ENCODE results near the gene S100A3. TPM values are rescaled to one million over a fixed set of nuclear protein-coding genes. Genes with fewer than 3 reads are reported as not detected.

S100A3 gene
- total and polyA plus RNA-seq, 2 of the 13 experiments (the other 11 are each of a cell fraction or from before 2014, with no cell fraction given) = 2.5 to 4.5 TPM

GRCh38 chr1:153520818-153521476 is 28.1 kb downstream of the S100A3 start:
- 74% methylated on average over 3 of the region's 4 CpGs for WGBS (ENCODE audit: low lambda C conversion rate)
- ATAC-seq = no peak; the same call in 2 of the 3 replicates

More at GRCh38 chr1:153520818-153521476, 28.1 kb downstream of the S100A3 start:
- TF ChIP-seq NR2F6 (IDR thresholded peaks at IDR 0.05) (no peak), NR2F6 (CRISPR knock-in tag; IDR thresholded peaks at IDR 0.05) (no peak), IKZF4 (CRISPR knock-in tag; IDR thresholded peaks at IDR 0.05; ENCODE audit: borderline replicate concordance, low read depth, not compliant biosample characterization) (no peak), ZNF660 (CRISPR knock-in tag; IDR thresholded peaks at IDR 0.05; ENCODE audit: borderline replicate concordance, low read depth) (no peak), ZNF766 (CRISPR knock-in tag; IDR thresholded peaks at IDR 0.05; ENCODE audit: borderline replicate concordance) (no peak), ZBED4 (CRISPR knock-in tag; IDR thresholded peaks at IDR 0.05; ENCODE audit: borderline replicate concordance) (no peak), SP2 (CRISPR knock-in tag; IDR thresholded peaks at IDR 0.05) (no peak), ARNT (IDR thresholded peaks at IDR 0.05) (no peak), CREB3 (CRISPR knock-in tag; IDR thresholded peaks at IDR 0.05) (no peak), ZNF891 (CRISPR knock-in tag; IDR thresholded peaks at IDR 0.05) (no peak), ZNF549 (CRISPR knock-in tag; IDR thresholded peaks at IDR 0.05) (no peak), PRDM15 (CRISPR knock-in tag; IDR thresholded peaks at IDR 0.05) (no peak)
- BruUV-seq (replicated peaks) = no TSS peak
- intact Hi-C loops (cut with micrococcal nuclease; ENCODE audit: unreplicated experiment) (no loop called here), in situ Hi-C loops (cut with HindIII; ENCODE audit: extremely low pct_ligation_motif_present, low pct_unique_long_range_greater_than_20kb) (no loop called here)
- no peak overlapping the region for H2AFZ ChIP-seq (ENCODE audit: low read length)
- no peak overlapping the region for H3K9ac ChIP-seq (ENCODE audit: insufficient read depth, low read depth, low read length)
- no peaks in the 10 kb centered on the region for H3K79me2 ChIP-seq (ENCODE audit: insufficient read depth, low read length)
- no peak overlapping the region for H3K4me2 ChIP-seq (ENCODE audit: low read depth, low read length)
- no peaks in the 10 kb centered on the region for H3K9me3 ChIP-seq (ENCODE audit: low read length)
- peaks cover 9% of the 10 kb centered on the region for H3K4me1 ChIP-seq (ENCODE audit: insufficient read depth, low read length)
- H3K27me3 ChIP-seq (ENCODE audit: control insufficient read depth in 1 of 2, insufficient read depth in 2 of 2, low read length in 2 of 2) = no peaks in the 10 kb centered on the region
- ChIA-PET POLR2A (interaction anchor here (1.3 to 1.7 kb wide), 2 partner anchors 51 to 113 kb away, joined by 3 to 4 read pairs; partner anchors contain the start of gene CHTOP), CTCF (ENCODE audit: low intra/inter-chr PET ratio, low total read pairs) (no interaction called here)
- DNase-seq (ENCODE audit: low spot score) = no peak
- no peaks in the 10 kb centered on the region for H3K36me3 ChIP-seq (replicated peaks in 1 of 2; ENCODE audit: control insufficient read depth in 1 of 2, insufficient read depth in 2 of 2, low read length in 2 of 2)
- no peaks in the 10 kb centered on the region for H4K20me1 ChIP-seq (ENCODE audit: insufficient read depth, low read length)
- no peak overlapping the region for H3K27ac ChIP-seq (ENCODE audit: extremely low read length, insufficient read depth, low read length)
- no peak overlapping the region for H3K4me3 ChIP-seq (replicated peaks in 1 of 3; ENCODE audit: insufficient read depth in 1 of 3, low read depth in 2 of 3, low read length in 3 of 3)
- FAIRE-seq = no peak

Data from HepG2 (cell line).